ENCODE data around the gene RERE. TPM values are rescaled to one million over a fixed set of nuclear protein-coding genes. Genes with fewer than 3 reads are reported as not detected.

The RERE gene
- total RNA-seq, 1 experiment from 2014 or later = 13.1 TPM

GRCh38 chr1:8578132-8578877, 239.1 kb downstream of the RERE start:
- no peak for DNase-seq (ENCODE audit: low read depth)

GRCh38 chr1:8574985-8575384, 242.5 kb downstream of the RERE start:
- no peak for DNase-seq (ENCODE audit: low read depth)

GRCh38 chr1:8572106-8572505, 245.3 kb downstream of the RERE start:
- no peak for DNase-seq (ENCODE audit: low read depth)

GRCh38 chr1:8571200-8571984, 246.0 kb downstream of the RERE start:
- DNase-seq (ENCODE audit: low read depth) = peak; percentile 23

GRCh38 chr1:8570465-8570864, 247.0 kb downstream of the RERE start:
- no peak for DNase-seq (ENCODE audit: low read depth)

- no peak for DNase-seq (ENCODE audit: low read depth)
Measured at GRCh38 chr1:8569242-8569641, 248.2 kb downstream of the RERE start.

- no peak for DNase-seq (ENCODE audit: low read depth)
Measured at GRCh38 chr1:8568837-8569236, 248.6 kb downstream of the RERE start.

- peak; percentile 38 for DNase-seq (ENCODE audit: low read depth)
Measured at GRCh38 chr1:8567146-8567545, 250.3 kb downstream of the RERE start.

GRCh38 chr1:8565802-8566201, 251.6 kb downstream of the RERE start:
- DNase-seq (ENCODE audit: low read depth) = no peak

GRCh38 chr1:8563944-8564537, 253.4 kb downstream of the RERE start:
- DNase-seq (ENCODE audit: low read depth) = no peak

- DNase-seq (ENCODE audit: low read depth) = peak; percentile 29
Measured at GRCh38 chr1:8562881-8563865, 254.3 kb downstream of the RERE start.

- no peak for DNase-seq (ENCODE audit: low read depth)
Measured at GRCh38 chr1:8562222-8562621, 255.2 kb downstream of the RERE start.

GRCh38 chr1:8560611-8561544, 256.6 kb downstream of the RERE start:
- DNase-seq (ENCODE audit: low read depth) = peak; percentile 62

- DNase-seq (ENCODE audit: low read depth) = no peak
Measured at GRCh38 chr1:8560035-8560434, 257.4 kb downstream of the RERE start.

- no peak for DNase-seq (ENCODE audit: low read depth)
Measured at GRCh38 chr1:8555582-8555981, 261.9 kb downstream of the RERE start.

- DNase-seq (ENCODE audit: low read depth) = peak; percentile 64
Measured at GRCh38 chr1:8554956-8555534, 262.4 kb downstream of the RERE start.

GRCh38 chr1:8552820-8553397, 264.5 kb downstream of the RERE start:
- no peak for DNase-seq (ENCODE audit: low read depth)

- DNase-seq (ENCODE audit: low read depth) = no peak
Measured at GRCh38 chr1:8551613-8552489, 265.6 kb downstream of the RERE start.

GRCh38 chr1:8551057-8551456, 266.4 kb downstream of the RERE start:
- no peak for DNase-seq (ENCODE audit: low read depth)

Data from M059J (cell line).